ENCODE data around the gene KIAA0825.

Gene KIAA0825

DNA sequence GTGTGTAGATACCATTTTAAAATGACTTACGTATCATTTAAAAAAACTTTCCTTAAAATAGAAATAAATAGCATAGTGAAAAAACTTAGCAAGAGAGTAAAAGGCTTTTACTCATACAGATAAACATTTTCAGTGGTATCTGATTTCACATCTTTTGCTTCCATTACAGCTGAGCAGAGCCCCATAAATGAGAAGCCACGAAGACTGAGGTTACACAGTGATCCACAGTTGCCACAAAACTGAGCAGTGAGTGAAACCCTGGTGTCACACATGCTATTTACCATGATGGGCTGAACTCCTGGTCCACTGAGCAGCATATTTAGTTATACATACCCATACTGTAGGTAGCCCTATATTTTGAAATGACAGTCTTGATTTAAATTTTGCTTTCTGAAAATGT, 401.2 kb downstream of the KIAA0825 start:
- H3K27me3 ChIP-seq (replicated peaks; ENCODE audit: control insufficient read depth, insufficient read depth, low read length), result no peaks in the 10 kb centered on the region
- no peaks in the 10 kb centered on the region for H3K36me3 ChIP-seq (ENCODE audit: control insufficient read depth, insufficient read depth, low read length)
- TF ChIP-seq CTCF (IDR thresholded peaks at IDR 0.05; ENCODE audit: insufficient read depth, low read length, poor library complexity, severe bottlenecking), result no peak
- H3K4me3 ChIP-seq (replicated peaks; ENCODE audit: low read depth, low read length), result no peak overlapping the region
- no peak for DNase-seq (ENCODE audit: extremely low read depth, insufficient read length)

- no peak for TF ChIP-seq CTCF (IDR thresholded peaks at IDR 0.05; ENCODE audit: insufficient read depth, low read length, poor library complexity, severe bottlenecking)
- Histone ChIP-seq H3K36me3 (ENCODE audit: control insufficient read depth, insufficient read depth, low read length) (no peaks in the 10 kb centered on the region), H3K27me3 (replicated peaks; ENCODE audit: control insufficient read depth, insufficient read depth, low read length) (no peaks in the 10 kb centered on the region; the same call in 1 of the 2 replicates), H3K4me3 (replicated peaks; ENCODE audit: low read depth, low read length) (no peak overlapping the region)
- no peak for DNase-seq (ENCODE audit: extremely low read depth, insufficient read length)
Measured at GRCh38 chr5:94212476-94212875, 405.9 kb downstream of the KIAA0825 start.

DNA sequence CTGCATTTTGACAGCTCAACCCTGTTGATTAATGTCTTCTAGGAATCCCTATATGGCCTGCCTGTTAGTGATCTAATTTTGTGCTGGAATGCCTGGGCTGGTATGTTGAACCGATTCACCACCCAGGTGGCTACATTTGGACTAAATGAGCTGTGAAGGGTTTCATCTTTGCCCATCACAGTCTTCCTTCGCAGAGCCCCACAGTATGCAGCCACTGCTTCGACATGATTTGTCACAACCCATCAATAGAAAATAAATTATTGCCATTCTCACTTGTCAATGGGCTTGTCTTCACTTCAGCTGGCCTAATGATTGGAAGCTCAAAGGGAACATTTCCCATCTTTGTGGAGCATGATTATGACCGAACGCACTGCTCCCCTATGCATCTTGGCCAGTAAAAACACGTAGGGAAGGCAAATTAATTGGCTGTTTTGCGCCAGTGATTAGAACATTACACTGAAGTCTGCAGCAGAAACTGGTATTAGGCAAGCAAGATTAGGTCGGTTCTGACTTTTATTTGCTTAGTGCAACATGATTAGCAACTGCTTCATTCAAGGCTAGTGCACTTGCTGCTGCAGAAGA, 408.5 kb downstream of the KIAA0825 start:
- H3K4me3 ChIP-seq (replicated peaks; ENCODE audit: low read depth, low read length), result no peak overlapping the region
- no peak for TF ChIP-seq CTCF (IDR thresholded peaks at IDR 0.05; ENCODE audit: insufficient read depth, low read length, poor library complexity, severe bottlenecking)
- no peaks in the 10 kb centered on the region; the same call in 1 of the 2 replicates for H3K27me3 ChIP-seq (replicated peaks; ENCODE audit: control insufficient read depth, insufficient read depth, low read length)
- no peak for DNase-seq (ENCODE audit: extremely low read depth, insufficient read length)
- H3K36me3 ChIP-seq (ENCODE audit: control insufficient read depth, insufficient read depth, low read length), result no peaks in the 10 kb centered on the region

DNA sequence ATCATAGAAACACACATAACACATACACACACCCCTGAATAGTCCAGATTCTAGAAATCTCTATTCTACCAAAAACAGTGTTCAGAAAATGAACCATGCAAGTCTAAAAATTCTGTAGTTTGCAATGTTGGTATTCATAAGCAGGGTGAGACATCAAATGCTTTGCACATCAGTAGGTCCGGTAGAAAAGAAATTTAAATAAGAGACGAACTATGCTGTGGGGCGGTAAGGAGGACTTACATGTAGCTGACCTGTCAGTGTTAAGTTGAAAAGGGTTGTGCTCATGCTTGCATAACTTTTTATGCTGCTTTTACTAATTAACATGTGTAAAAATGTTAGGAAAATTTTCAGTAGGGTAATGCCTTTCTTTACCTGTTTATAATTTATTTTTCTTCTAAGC, 409.1 kb downstream of the KIAA0825 start:
- Histone ChIP-seq H3K27me3 (replicated peaks; ENCODE audit: control insufficient read depth, insufficient read depth, low read length) (no peaks in the 10 kb centered on the region; the same call in 1 of the 2 replicates), H3K36me3 (ENCODE audit: control insufficient read depth, insufficient read depth, low read length) (no peaks in the 10 kb centered on the region), H3K4me3 (replicated peaks; ENCODE audit: low read depth, low read length) (no peak overlapping the region)
- no peak for DNase-seq (ENCODE audit: extremely low read depth, insufficient read length)
- no peak for TF ChIP-seq CTCF (IDR thresholded peaks at IDR 0.05; ENCODE audit: insufficient read depth, low read length, poor library complexity, severe bottlenecking)

DNA sequence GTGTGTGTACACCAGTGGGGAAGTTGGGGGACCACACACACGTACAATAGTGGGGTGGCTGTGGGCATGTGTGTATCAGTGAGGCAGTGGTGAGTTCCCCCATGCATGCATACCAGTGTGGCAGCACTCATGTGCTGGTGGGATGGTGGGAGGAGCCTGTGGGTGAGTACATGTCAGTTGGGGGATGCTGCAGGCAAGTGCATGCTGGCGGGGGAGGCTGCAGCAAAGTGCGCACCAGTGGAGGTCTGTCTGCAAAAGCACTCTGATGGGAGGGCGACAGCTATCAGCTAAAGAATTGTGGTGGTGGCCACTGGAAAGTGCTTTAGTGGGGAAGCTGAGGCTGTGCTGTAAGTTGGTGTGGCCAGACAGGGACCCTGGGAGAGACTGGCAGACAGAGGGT, 418.8 kb downstream of the KIAA0825 start:
- no peak overlapping the region for H3K4me3 ChIP-seq (replicated peaks; ENCODE audit: low read depth, low read length)
- H3K36me3 ChIP-seq (ENCODE audit: control insufficient read depth, insufficient read depth, low read length), result no peaks in the 10 kb centered on the region
- H3K27me3 ChIP-seq (replicated peaks; ENCODE audit: control insufficient read depth, insufficient read depth, low read length), result no peaks in the 10 kb centered on the region
- no peak for DNase-seq (ENCODE audit: extremely low read depth, insufficient read length)
- no peak for TF ChIP-seq CTCF (IDR thresholded peaks at IDR 0.05; ENCODE audit: insufficient read depth, low read length, poor library complexity, severe bottlenecking)

GRCh38 chr5:94197970-94198369, 420.4 kb downstream of the KIAA0825 start:
- Histone ChIP-seq H3K4me3 (replicated peaks; ENCODE audit: low read depth, low read length) (no peak overlapping the region), H3K36me3 (ENCODE audit: control insufficient read depth, insufficient read depth, low read length) (no peaks in the 10 kb centered on the region), H3K27me3 (replicated peaks; ENCODE audit: control insufficient read depth, insufficient read depth, low read length) (no peaks in the 10 kb centered on the region)
- no peak for TF ChIP-seq CTCF (IDR thresholded peaks at IDR 0.05; ENCODE audit: insufficient read depth, low read length, poor library complexity, severe bottlenecking)
- DNase-seq (ENCODE audit: extremely low read depth, insufficient read length), result no peak

All from GM06990 (cell line).